Measurements from ENCODE around the gene STRN3. TPM values are rescaled to one million over a fixed set of nuclear protein-coding genes. Genes with fewer than 3 reads are reported as not detected.

The STRN3 gene
- total and polyA plus RNA-seq, 2 of the 4 experiments (the other 2 are of a cell fraction) = 10.8 to 78.7 TPM

DNA sequence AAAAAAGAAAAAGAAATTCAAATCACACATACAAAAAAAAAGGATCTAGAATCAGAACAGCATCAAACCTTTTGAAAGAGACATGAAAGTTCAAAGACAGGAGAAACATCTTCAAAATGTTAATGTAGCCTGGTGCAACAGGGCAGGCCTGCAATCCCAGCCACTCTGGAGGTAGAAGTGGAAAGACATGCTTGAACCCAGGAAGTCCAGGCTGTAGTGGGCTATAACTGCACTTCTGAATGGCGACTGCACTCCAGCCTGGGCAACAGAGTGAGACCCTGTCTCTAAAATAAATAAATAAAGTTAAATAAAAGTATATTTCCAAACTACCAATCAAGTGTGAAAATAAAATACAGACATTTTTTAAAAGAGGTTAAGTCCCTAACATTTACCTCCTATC, 19.5 kb downstream of the STRN3 start:
- no peak overlapping the region for H2BK15ac ChIP-seq (ENCODE audit: low read depth, low read length)
- intact Hi-C loops (cut with micrococcal nuclease) = no loop called here

More for the DNA sequence above, 19.5 kb downstream of the STRN3 start:
- Histone ChIP-seq H4K91ac (ENCODE audit: insufficient read depth, low read depth, low read length) (no peak overlapping the region), H3K18ac (ENCODE audit: low read depth, low read length) (no peak overlapping the region), H3K4me2 (ENCODE audit: low read depth, low read length) (no peak overlapping the region), H3K4ac (ENCODE audit: low read depth, low read length) (no peak overlapping the region), H2AK5ac (ENCODE audit: low read depth, low read length) (no peak overlapping the region), H4K5ac (ENCODE audit: low read depth, low read length) (no peak overlapping the region), H3K14ac (replicated peaks; ENCODE audit: low read depth, low read length) (no peak overlapping the region), H3K9me3 (ENCODE audit: control insufficient read depth, insufficient read depth, low read length) (no peaks in the 10 kb centered on the region), H3K23ac (ENCODE audit: low read depth, low read length) (no peak overlapping the region), H3K4me3 (ENCODE audit: insufficient read depth, low read depth, low read length) (no peak overlapping the region), H2AFZ (replicated peaks; ENCODE audit: low read length, poor library complexity) (no peak overlapping the region), H3K27me3 (ENCODE audit: control insufficient read depth, insufficient read depth, low read length) (no peaks in the 10 kb centered on the region), H3K27ac (ENCODE audit: insufficient read depth, low read length) (no peak overlapping the region), H3K36me3 (ENCODE audit: control insufficient read depth, insufficient read depth, low read length) (peaks cover 13% of the 10 kb centered on the region), H2BK5ac (ENCODE audit: low read depth, low read length, poor library complexity, severe bottlenecking) (no peak overlapping the region), H3K79me1 (ENCODE audit: low read depth in 1 of 2, low read length in 2 of 2) (peaks cover 24 to 77% of the 10 kb centered on the region in 2 experiments), H3K9me1 (ENCODE audit: insufficient read depth, low read length) (peaks cover 4% of the 10 kb centered on the region), H4K20me1 (ENCODE audit: insufficient read depth, low read length) (peaks cover 70% of the 10 kb centered on the region), H3K56ac (ENCODE audit: extremely low read depth, insufficient read depth, low read length) (no peak overlapping the region), H3K9ac (ENCODE audit: low read depth, low read length) (no peak overlapping the region), H2AK9ac (replicated peaks; ENCODE audit: low read depth, low read length, poor library complexity) (no peak overlapping the region), H3K4me1 (ENCODE audit: control insufficient read depth, insufficient read depth, low read length) (peaks cover 5% of the 10 kb centered on the region; the same call in 1 of the 2 replicates), H2BK20ac (ENCODE audit: low read depth, low read length) (no peak overlapping the region), H2BK120ac (ENCODE audit: low read depth, low read length) (no peak overlapping the region), H4K8ac (ENCODE audit: low read depth in 2 of 2, low read length in 2 of 2) (no peak overlapping the region)
- no CpG with 5 or more reads among the region's 1 CpG for WGBS, 2 experiments (ENCODE audit: extremely low coverage in 2 of 2, insufficient read length in 1 of 2)
- in situ Hi-C loops (cut with MboI; ENCODE audit: low sequenced_read_pairs) = no loop called here
- TF ChIP-seq, protein P1, sequence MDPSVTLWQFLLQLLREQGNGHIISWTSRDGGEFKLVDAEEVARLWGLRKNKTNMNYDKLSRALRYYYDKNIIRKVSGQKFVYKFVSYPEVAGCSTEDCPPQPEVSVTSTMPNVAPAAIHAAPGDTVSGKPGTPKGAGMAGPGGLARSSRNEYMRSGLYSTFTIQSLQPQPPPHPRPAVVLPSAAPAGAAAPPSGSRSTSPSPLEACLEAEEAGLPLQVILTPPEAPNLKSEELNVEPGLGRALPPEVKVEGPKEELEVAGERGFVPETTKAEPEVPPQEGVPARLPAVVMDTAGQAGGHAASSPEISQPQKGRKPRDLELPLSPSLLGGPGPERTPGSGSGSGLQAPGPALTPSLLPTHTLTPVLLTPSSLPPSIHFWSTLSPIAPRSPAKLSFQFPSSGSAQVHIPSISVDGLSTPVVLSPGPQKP (IDR thresholded peaks at IDR 0.05; ENCODE audit: borderline replicate concordance, low read depth, low read length) = no peak
- TF ChIP-seq CHD1 (IDR thresholded peaks at IDR 0.05; ENCODE audit: low read depth, low read length) (no peak), MXI1 (IDR thresholded peaks at IDR 0.05; ENCODE audit: borderline replicate concordance, low read depth, low read length) (no peak), POLR2A (IDR thresholded peaks at IDR 0.05; ENCODE audit: low read depth, low read length) (no peak), NFE2L2 (IDR thresholded peaks at IDR 0.05; ENCODE audit: low read depth, low read length) (no peak), RAD21 (IDR thresholded peaks at IDR 0.05; ENCODE audit: low read length) (no peak), MAFK (IDR thresholded peaks at IDR 0.05; ENCODE audit: low read depth, low read length) (no peak), MAZ (IDR thresholded peaks at IDR 0.05; ENCODE audit: borderline replicate concordance, low read depth, low read length) (no peak)
- TF ChIP-seq, protein P2, sequence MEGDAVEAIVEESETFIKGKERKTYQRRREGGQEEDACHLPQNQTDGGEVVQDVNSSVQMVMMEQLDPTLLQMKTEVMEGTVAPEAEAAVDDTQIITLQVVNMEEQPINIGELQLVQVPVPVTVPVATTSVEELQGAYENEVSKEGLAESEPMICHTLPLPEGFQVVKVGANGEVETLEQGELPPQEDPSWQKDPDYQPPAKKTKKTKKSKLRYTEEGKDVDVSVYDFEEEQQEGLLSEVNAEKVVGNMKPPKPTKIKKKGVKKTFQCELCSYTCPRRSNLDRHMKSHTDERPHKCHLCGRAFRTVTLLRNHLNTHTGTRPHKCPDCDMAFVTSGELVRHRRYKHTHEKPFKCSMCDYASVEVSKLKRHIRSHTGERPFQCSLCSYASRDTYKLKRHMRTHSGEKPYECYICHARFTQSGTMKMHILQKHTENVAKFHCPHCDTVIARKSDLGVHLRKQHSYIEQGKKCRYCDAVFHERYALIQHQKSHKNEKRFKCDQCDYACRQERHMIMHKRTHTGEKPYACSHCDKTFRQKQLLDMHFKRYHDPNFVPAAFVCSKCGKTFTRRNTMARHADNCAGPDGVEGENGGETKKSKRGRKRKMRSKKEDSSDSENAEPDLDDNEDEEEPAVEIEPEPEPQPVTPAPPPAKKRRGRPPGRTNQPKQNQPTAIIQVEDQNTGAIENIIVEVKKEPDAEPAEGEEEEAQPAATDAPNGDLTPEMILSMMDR (conservative IDR thresholded peaks at IDR 0.05; ENCODE audit: low read depth, low read length) = no peak
- TF ChIP-seq, protein P3, sequence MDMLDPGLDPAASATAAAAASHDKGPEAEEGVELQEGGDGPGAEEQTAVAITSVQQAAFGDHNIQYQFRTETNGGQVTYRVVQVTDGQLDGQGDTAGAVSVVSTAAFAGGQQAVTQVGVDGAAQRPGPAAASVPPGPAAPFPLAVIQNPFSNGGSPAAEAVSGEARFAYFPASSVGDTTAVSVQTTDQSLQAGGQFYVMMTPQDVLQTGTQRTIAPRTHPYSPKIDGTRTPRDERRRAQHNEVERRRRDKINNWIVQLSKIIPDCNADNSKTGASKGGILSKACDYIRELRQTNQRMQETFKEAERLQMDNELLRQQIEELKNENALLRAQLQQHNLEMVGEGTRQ (IDR thresholded peaks at IDR 0.05; ENCODE audit: low read depth, low read length) = no peak
- CTCF ChIA-PET = no interaction called here
- DNase-seq (no peak), ATAC-seq (ENCODE audit: low read depth) (no peak)
- POLR2A ChIA-PET (ENCODE audit: unreplicated experiment) = no interaction called here
- BruUV-seq (replicated peaks) = no TSS peak
- dilution Hi-C loops (cut with HindIII; ENCODE audit: low sequenced_read_pairs, unreplicated experiment) = no loop called here

All from IMR-90 (cell line).